Measurements from ENCODE around the gene TRAF2. TPM values are rescaled to one million over a fixed set of nuclear protein-coding genes. Genes with fewer than 3 reads are reported as not detected.
A peak's percentile ranks its signal among the peaks of the same experiment; 100 is the strongest.
"Not testable (repeated sequence)": the region's sequence is repeated elsewhere in the genome, so short reads cannot be mapped to it uniquely, and the experiment has no call there.

Gene TRAF2
- total RNA-seq, 4 donors from 2014 or later = 8.6 to 16.1 (median 10.5) TPM

GRCh38 chr9:136843801-136844740 lies 42.2 kb upstream of the TRAF2 start:
- H3K36me3 ChIP-seq, H3K4me3 ChIP-seq, H3K27ac ChIP-seq, H3K9me3 ChIP-seq: not testable (repeated sequence)
- peaks cover 81% of the 10 kb centered on the region for H3K4me1 ChIP-seq
- peaks cover 40% of the 10 kb centered on the region for H3K27me3 ChIP-seq
- peak in 1 of 2 donors; percentile 78 for DNase-seq (ENCODE audit: low spot score in 2 of 2)
- WGBS = 0% methylated on average over 1 of the region's 99 CpGs
- TF ChIP-seq CTCF (IDR thresholded peaks at IDR 0.05) = peak; percentile 11 to 74

DNA sequence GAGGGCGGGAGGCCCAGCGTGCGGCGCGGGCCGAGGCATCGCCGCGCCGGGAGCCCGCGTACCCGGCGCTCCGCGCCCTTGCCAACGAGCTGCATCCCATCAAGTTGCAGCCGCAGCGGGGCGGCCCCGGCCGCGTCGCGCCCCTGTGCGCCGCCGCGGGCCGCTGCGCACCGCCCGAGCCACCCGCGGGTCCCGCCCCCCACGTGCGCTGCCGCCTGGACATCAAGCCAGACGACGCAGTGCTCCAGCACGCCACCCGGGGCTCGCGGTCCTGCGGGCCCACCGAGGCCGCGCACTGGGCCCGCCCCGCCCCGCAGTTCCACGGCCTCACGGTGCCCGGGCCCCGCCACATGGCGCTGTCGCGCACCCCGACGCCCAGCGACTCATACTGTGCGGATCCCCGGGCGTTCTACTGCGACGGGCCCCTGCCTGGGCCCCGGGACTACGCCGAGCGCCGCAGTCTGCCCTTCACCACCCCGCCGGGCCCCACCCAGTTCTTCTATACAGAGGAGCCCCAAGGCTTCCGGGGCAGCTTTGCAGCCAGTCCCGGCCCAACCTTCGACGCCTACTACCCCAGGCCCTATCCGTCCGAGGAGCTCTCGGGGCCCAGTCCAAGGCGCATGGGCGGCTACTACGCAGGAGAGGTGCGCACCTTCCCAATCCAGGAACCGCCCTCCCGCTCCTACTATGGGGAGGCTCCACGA lies 41.4 kb upstream of the TRAF2 start:
- Histone ChIP-seq H3K9me3 (no peaks in the 10 kb centered on the region), H3K27ac (no peak overlapping the region), H3K27me3 (peaks cover 40% of the 10 kb centered on the region), H3K4me3 (no peak overlapping the region), H3K36me3 (peaks cover 5% of the 10 kb centered on the region), H3K4me1 (peaks cover 86% of the 10 kb centered on the region)
- TF ChIP-seq POLR2A (IDR thresholded peaks at IDR 0.05) (no peak), POLR2AphosphoS5 (IDR thresholded peaks at IDR 0.05) (no peak), EP300 (IDR thresholded peaks at IDR 0.05) (no peak), CTCF (IDR thresholded peaks at IDR 0.05) (no peak)
- DNase-seq (ENCODE audit: low spot score in 2 of 2) = no peak
- WGBS = 23% methylated on average over 26 of the region's 88 CpGs

DNA sequence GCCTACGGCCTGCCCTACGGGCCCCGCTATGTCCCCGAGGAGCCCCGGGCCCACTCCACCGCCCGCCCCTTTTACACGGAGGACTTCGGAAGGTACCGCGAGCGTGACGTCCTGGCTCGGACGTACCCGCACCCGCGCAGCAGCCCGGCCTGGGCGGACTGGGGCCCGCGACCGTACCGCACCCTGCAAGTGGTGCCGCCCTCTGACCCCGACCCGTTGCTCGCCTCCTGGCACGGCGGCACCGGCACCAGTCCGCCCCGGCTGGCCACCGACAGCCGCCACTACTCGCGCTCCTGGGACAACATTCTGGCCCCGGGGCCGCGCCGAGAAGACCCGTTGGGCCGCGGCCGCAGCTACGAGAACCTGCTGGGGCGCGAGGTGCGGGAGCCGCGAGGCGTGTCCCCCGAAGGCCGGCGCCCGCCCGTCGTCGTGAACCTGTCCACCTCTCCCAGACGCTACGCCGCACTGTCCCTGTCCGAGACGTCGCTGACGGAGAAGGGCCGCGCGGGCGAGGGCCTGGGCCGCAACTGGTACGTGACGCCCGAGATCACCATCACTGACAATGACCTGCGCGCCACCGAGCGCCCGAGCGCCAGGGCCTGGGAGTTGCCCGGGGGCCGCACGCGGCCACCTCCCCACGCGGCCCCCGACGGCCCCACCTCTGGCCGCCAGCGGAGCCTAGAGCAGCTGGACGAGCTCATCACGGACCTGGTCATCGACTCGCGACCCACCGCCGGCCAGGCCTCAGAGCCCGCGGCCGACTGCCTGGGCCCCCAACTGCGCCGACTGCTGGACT lies 40.7 kb upstream of the TRAF2 start:
- no CpG with 5 or more reads among the region's 102 CpGs for WGBS
- DNase-seq (ENCODE audit: low spot score in 2 of 2) = no peak
- no peak for TF ChIP-seq EP300 (IDR thresholded peaks at IDR 0.05)
- Histone ChIP-seq H3K27me3 (peaks cover 40% of the 10 kb centered on the region), H3K27ac (no peak overlapping the region), H3K4me3 (no peak overlapping the region), H3K36me3 (no peaks in the 10 kb centered on the region), H3K9me3 (no peaks in the 10 kb centered on the region), H3K4me1 (peaks cover 89% of the 10 kb centered on the region)

DNA sequence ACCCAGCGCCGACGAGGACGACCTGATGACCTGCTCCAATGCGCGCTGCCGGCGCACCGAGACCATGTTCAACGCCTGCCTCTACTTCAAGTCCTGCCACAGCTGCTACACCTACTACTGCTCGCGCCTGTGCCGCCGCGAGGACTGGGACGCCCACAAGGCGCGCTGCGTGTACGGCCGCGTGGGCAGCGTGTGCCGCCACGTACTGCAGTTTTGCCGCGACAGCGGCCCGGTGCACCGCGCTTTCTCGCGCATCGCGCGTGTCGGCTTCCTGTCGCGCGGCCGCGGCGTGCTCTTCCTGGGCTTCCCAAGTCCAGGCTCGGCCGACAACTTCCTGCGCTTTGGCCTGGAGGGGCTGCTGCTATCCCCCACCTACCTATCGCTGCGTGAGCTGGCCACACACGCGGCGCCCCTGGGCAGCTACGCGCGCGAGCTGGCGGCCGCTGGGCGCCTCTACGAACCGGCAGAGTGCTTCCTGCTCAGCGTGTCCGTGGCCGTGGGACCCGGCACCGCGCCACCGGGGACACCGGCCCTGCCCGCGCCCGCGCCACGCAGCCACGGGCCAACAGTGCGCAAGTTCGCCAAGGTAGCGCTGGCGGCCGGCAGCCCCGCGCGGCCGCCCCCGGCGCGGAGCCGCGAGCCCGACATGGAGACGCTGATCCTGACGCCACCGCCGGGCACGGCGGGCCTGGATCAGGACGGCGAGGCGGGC lies 39.8 kb upstream of the TRAF2 start:
- Histone ChIP-seq H3K4me3 (peak overlapping the region; percentile 72), H3K27ac (no peak overlapping the region), H3K27me3 (peaks cover 40% of the 10 kb centered on the region), H3K36me3 (peaks cover 5% of the 10 kb centered on the region), H3K9me3 (no peaks in the 10 kb centered on the region), H3K4me1 (peaks cover 82% of the 10 kb centered on the region)
- TF ChIP-seq POLR2A (IDR thresholded peaks at IDR 0.05) = no peak
- no peak for TF ChIP-seq EP300 (IDR thresholded peaks at IDR 0.05)
- no peak for TF ChIP-seq POLR2AphosphoS5 (IDR thresholded peaks at IDR 0.05)
- TF ChIP-seq CTCF (IDR thresholded peaks at IDR 0.05) = no peak
- no peak for DNase-seq (ENCODE audit: low spot score in 2 of 2)
- 0% methylated on average over 7 of the region's 98 CpGs for WGBS

GRCh38 chr9:136847088-136847825 lies 39.1 kb upstream of the TRAF2 start:
- H3K27me3 ChIP-seq = peaks cover 40% of the 10 kb centered on the region
- H3K4me3 ChIP-seq = peak overlapping the region; percentile 72
- peaks cover 5% of the 10 kb centered on the region for H3K36me3 ChIP-seq
- peaks cover 74% of the 10 kb centered on the region for H3K4me1 ChIP-seq
- TF ChIP-seq CTCF (IDR thresholded peaks at IDR 0.05) = no peak
- no peak for TF ChIP-seq POLR2AphosphoS5 (IDR thresholded peaks at IDR 0.05)
- TF ChIP-seq EP300 (IDR thresholded peaks at IDR 0.05) = no peak
- TF ChIP-seq POLR2A (IDR thresholded peaks at IDR 0.05) = no peak
- DNase-seq (ENCODE audit: low spot score in 2 of 2) = peak in 1 of 2 donors; percentile 81
- WGBS = under 1% methylated on average over 22 of the region's 75 CpGs
- no peaks in the 10 kb centered on the region for H3K9me3 ChIP-seq
- H3K27ac ChIP-seq = no peak overlapping the region
